HG02943 (cell line): ENCODE data around the gene FBXO46.
"Not testable (repeated sequence)": the region's sequence is repeated elsewhere in the genome, so short reads cannot be mapped to it uniquely, and the experiment has no call there.

Experiments used
- ATAC-seq: cut with Tn5 transposase; IDR thresholded peaks from one replicate; pipeline ENCODE4 v1.9.1; 2021; ENCODE audit warnings: mild to moderate bottlenecking, low read depth, moderate library complexity; ENCODE audit not compliant: unreplicated experiment

The FBXO46 gene

GRCh38 chr19:45692187-45693105 lies 38.2 kb downstream of the FBXO46 start, which contains the start of gene QPCTL:
TSS of gene QPCTL (plus strand) at chr19:45692666. CDS start at chr19:45692704, 38 bp downstream.
- peak; percentile 81 for ATAC-seq

- ATAC-seq, result peak; percentile 52
These were observed 39.0 kb downstream of the FBXO46 start, which contains the start of gene SNRPD2 for GRCh38 chr19:45691516-45692186. TSS of gene SNRPD2 (minus strand) at chr19:45691953. CDS start at chr19:45691888, 65 bp downstream.

GRCh38 chr19:45687599-45687998 lies 43.1 kb downstream of the FBXO46 start:
- ATAC-seq, result no peak

- ATAC-seq, result not testable (repeated sequence)
These were observed 45.7 kb downstream of the FBXO46 start for GRCh38 chr19:45685045-45685444.

DNA sequence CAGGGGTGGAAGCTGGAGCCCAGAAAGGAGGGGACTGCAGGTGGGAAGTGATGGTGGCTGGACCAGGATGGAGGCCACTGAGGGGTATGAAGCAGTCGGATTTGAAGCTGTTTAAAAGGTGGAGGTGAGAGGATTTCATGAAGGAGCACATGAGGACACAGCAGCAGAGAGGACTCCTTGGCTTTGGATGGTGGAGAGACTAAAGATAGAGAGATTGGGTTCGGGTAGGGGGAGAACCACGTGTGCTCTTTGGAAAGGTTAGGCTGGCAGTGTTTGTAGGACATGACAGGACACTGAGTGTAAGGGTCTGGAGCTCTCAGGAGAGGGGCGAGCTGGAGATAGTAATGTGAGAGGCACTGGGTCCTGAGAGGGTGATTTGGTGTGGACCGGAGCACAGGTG lies 47.8 kb downstream of the FBXO46 start:
- no peak for ATAC-seq

DNA sequence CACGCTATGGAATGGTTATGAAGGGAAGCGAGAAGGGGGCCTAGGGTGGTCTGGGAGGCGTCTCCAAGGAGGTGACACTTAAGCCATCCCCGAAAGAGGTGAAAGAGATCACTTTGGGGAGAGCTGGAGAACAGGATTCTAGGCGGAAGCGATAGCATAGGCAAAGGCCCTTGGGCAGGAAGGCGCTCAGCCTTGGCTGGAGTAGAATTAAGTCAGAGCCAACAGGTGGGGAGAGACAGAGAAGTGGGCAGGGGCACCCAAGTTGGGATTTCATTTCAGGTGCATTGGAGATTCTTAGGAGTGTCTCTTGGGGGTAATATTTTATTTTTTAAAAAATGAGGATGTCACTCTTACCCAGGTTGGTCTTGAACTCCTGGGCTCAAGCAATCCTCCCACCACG lies 48.6 kb downstream of the FBXO46 start:
- no peak for ATAC-seq

DNA sequence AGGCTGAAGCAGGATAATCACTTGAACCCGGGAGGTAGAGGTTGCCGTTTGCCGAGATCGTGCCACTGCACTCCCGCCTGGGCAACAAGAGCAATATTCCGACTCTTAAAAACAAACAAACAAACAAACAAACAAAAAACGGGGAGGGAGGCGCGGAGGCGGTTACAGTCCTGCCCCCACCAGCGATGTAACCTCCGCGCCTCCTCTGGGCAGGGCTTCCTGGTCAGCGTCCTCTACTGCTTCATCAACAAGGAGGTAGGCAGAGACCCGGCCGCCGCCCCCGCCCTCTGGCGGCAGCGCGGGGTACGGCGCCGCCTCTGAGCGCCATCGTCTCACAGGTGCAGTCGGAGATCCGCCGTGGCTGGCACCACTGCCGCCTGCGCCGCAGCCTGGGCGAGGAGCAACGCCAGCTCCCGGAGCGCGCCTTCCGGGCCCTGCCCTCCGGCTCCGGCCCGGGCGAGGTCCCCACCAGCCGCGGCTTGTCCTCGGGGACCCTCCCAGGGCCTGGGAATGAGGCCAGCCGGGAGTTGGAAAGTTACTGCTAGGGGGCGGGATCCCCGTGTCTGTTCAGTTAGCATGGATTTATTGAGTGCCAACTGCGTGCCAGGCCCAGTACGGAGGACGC lies 49.2 kb downstream of the FBXO46 start:
- no peak for ATAC-seq

DNA sequence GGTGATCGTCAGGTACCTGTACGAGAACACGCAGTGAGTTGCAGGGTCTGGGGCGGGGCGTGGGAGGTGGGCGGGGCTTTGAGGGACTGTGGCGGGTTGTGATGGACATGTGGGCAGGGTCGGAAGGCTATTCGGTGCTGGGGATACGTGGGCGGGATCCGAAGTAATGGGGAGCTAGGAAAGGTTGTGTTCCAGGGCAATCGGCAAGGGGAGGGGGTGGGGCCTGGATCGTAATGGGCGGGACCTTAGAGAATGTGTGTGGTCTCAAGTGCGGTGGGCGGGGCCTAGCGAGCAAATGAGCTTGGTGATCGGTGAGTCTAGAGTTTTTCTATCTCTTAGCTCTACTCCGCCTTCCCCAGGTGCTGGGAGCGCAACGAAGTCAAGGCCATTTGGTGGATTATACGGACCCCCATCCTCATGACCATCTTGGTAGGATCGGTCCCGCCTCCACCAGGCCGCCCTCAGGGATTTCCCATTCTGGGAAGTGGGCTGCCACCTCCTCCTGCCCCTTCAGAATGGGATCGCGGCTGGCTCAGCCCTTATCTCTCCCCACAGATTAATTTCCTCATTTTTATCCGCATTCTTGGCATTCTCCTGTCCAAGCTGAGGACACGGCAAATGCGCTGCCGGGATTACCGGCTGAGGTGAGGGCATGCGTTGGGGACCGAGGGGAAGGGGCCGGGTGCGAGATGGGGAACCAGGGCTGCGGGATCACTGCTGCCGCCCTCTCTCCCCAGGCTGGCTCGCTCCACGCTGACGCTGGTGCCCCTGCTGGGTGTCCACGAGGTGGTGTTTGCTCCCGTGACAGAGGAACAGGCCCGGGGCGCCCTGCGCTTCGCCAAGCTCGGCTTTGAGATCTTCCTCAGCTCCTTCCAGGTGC lies 53.1 kb downstream of the FBXO46 start:
- ATAC-seq, result no peak

GRCh38 chr19:45676851-45677263 lies 53.8 kb downstream of the FBXO46 start:
- no peak for ATAC-seq

DNA sequence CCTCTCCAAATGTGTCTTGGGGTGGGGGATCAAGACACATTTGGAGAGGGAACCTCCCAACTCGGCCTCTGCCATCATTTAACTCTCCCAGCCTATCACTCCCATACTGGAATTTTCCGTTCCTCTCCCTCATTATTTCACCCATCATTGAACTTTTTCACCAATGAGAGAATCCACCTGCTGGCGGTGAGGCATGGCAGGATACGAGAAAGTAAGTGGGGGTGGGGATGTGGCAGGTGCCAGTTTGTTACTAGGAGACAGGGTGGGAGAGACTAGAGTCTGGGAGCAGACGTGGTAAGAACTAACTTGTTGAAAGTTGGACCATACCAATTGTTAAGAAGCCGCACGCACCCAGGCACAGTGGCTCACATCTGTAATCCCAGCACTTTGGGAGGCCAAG lies 55.8 kb downstream of the FBXO46 start:
- ATAC-seq, result no peak

DNA sequence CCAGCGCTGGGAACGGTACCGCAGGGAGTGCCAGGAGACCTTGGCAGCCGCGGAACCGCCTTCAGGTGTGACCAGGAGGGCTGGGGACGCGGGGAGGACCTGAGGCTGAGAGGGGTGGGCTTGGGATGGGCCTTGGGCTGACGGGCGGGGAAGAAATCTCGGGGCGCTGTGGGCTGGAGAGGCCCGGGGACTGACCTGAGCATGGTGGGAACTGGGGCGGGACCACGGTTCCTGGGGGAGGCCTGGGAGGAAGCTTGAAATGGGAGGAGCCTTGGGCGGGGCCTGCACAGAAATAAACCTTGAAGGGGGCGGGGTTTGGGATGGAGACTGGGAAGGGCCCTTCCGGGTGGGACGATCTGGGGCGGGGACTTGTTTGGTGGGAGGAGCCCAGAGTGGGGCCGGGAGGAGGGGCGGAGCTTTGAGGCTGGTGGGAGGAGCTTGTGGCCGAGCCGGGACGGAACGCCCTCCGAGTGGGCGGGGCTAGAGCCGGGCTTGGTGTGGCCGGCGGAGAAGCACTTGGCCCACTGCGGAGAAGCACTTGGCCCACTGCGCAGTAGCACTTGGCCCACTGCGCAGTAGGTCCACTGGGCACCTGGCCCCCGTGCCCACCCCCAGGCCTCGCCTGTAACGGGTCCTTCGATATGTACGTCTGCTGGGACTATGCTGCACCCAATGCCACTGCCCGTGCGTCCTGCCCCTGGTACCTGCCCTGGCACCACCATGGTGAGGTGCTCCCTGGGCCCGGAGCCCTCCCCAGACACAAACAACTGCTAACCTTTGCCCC lies 59.8 kb downstream of the FBXO46 start:
- ATAC-seq, result no peak

DNA sequence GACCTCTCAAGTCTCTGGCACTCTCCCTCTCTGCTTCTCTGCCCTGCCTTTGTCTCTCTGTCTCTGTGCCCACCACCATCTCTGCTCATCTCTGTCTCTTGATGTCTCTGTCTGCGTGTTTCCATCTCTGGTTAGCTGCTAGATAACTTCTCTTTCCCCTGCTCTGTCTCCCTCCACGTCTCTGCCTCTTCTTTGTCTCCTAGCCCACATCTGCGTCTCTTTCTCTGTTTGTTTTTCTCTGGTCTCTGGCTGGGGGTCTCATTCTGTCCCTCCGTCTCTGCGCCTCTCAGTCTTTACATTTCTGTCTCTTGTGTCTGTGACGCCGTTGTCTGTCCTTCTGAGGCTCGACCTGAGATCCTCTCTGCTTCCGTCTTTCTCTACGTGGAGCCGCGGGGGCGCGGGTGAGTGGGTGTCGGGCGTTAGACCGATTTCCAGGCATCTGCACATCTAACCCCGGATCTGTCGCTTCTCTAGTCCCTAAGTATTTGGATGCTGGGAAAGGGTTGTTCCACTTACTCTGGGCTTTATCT lies 62.3 kb downstream of the FBXO46 start:
- ATAC-seq, result no peak

DNA sequence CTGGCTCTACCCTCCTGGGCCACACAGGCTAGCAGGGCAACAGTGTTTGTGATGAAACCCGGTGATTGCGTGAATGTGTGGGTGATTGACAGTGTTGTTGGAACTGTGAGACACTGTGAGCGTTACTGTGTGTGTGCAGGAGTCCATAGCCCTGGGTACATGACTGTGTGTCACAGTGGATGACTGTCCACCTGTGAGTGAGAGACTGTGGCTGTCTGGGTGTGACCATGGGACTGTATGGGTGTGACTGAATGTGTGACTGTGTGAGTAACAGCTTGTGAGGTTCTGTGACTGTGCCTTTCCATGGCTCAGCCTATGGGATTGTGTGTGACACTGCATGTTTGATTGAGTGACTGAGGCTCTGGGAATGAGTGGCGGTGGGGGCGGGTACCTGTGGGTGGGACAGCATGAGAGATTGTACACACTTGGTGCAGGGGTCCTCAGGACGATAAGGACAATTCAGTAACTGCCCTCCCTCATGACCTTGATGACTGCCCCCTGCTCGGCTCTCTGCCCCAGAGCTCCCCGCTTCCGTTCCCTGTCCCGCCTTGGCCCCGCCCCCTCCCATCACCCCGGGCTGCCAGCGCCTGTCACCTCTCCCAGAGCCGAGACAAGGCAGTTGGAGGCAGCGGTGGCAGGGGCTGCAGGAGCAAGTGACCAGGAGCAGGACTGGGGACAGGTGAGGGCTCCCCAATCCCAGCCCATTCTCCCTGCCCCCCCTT lies 62.9 kb downstream of the FBXO46 start, which contains the start of gene GIPR:
GIPR (plus strand) TSS at position 602 of the 722 bp plus-strand sequence. CDS start 1,300 bp downstream, outside the sequence.
- ATAC-seq, result no peak

DNA sequence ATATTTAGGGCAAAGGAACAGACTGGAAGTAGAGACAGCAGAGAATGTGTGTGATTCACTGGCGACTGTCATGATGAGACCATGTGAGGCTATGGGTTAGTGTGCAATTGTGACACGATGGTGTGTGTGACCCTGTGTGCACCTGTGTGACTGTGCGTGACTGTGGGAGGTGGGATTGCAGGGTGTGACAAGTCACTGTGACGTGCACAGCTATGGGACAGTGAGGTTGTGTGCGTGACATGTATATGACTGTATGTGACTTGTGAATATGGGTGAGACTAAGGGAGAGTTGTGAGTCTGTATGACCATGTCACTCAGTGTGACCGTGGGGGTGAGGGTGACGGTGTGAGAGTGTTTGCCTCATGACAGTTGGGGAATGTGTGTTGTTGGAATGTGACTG lies 66.1 kb downstream of the FBXO46 start:
- ATAC-seq, result no peak

DNA sequence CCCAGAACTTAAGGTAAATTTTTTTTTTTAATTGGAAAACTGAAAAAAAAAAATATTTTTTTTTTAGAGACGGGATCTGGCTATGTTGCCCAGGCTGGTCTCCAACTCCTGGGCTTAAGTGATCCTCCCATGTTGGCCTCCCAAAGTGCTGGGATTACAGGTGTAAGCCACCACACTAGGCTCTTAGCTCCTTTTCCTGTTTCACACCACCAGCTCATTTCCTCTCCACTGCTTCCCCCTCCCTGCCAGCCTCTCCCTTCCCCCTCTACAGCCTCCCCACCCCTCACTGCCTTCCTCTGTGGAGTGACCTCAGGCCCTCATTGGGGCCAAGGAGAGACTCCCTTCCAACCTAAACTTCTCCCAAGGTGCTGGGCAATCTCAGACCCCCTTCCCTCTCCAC lies 66.9 kb downstream of the FBXO46 start:
- no peak for ATAC-seq

DNA sequence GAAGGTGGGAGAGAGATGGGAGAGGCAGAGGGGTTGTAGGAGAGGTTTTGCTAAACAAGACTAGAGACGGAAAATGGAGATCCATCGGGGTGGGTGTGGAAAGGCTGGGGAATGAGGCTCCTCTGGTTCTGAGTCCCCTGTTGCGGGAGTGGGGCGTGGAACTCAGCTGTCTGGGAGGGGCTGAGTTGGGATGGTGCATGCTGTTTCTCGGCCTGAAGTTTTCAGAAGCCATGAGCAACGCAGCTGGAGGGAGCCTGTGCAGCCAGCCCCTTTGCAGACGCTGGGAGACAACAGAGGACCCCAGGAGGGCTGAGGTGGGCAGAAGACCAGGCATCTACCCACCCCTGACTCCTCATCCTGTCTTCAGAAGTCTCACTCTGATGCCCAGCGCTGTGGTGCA lies 70.1 kb downstream of the FBXO46 start:
- no peak for ATAC-seq
